Upper lobe of left lung (tissue), 4 donors: ENCODE measurements around the gene ARVCF.

Source experiments
- EP300 ChIP-seq, 4 donors: sonication (generic); formaldehyde crosslinking; IDR thresholded peaks; one replicate each; pipeline ENCODE4 v1.5.1; 2017; ENCODE audit warnings: antibody characterized with exemption in 4 of 4, control low read depth in 2 of 4
- POLR2A ChIP-seq, 4 donors: fragments of 450-650 bp; IDR thresholded peaks; one replicate each; pipeline ENCODE4 v1.5.1; 2016 to 2017; ENCODE audit warnings: antibody characterized with exemption in 4 of 4, mild to moderate bottlenecking in 2 of 4
- POLR2AphosphoS5 ChIP-seq, 2 donors: sonication (generic); formaldehyde crosslinking; IDR thresholded peaks; one replicate each; pipeline ENCODE4 v1.5.1; 2017; ENCODE audit warnings: antibody characterized with exemption in 2 of 2
- TF ChIP-seq, protein P1 (sequence below), 6 experiments: fragments of 450-650 bp in 4 of 6; fragments of 200-600 bp in 2 of 6; sonication (generic) in 2 of 6; IDR thresholded peaks; one replicate each; pipeline ENCODE4 v1.5.1; 2016 to 2019; ENCODE audit warnings: antibody characterized with exemption in 6 of 6

DNA sequence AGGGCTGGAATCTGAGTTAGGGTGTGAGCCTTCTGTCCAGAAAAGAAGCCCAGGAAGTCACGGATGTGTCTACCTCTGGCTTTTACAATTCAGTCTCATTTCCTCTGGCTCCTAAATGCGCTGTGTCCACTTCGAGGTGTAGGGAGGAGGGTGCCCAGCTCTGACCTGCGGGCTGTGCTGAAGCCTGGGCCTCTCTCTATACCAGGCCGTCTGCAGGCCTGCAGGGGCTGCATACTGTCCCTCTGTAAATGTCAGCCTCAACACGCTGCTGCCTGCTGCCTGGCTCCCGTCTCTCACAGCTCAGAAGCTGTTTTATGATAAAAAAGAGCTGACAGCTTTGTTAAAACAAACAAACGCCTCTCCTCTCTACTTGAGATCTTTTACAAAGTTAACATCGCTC is 14.5 kb downstream of the ARVCF start:
- TF ChIP-seq, protein P1, sequence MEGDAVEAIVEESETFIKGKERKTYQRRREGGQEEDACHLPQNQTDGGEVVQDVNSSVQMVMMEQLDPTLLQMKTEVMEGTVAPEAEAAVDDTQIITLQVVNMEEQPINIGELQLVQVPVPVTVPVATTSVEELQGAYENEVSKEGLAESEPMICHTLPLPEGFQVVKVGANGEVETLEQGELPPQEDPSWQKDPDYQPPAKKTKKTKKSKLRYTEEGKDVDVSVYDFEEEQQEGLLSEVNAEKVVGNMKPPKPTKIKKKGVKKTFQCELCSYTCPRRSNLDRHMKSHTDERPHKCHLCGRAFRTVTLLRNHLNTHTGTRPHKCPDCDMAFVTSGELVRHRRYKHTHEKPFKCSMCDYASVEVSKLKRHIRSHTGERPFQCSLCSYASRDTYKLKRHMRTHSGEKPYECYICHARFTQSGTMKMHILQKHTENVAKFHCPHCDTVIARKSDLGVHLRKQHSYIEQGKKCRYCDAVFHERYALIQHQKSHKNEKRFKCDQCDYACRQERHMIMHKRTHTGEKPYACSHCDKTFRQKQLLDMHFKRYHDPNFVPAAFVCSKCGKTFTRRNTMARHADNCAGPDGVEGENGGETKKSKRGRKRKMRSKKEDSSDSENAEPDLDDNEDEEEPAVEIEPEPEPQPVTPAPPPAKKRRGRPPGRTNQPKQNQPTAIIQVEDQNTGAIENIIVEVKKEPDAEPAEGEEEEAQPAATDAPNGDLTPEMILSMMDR (IDR thresholded peaks at IDR 0.05), result no peak
- no peak for TF ChIP-seq POLR2A (IDR thresholded peaks at IDR 0.05)
- TF ChIP-seq POLR2AphosphoS5 (IDR thresholded peaks at IDR 0.05), result no peak
- no peak for TF ChIP-seq EP300 (IDR thresholded peaks at IDR 0.05)
